Activated naive CD4-positive, alpha-beta T cell treated with Interleukin-2 at 50 U/mL for 16 hours (primary cell): ENCODE measurements around the gene KLHDC7B.

Source experiments
- DNase-seq: peaks from one replicate; pipeline ENCODE4 v3.0.0-alpha.2; 2020

Gene KLHDC7B

GRCh38 chr22:50599816-50600455, 54.2 kb downstream of the KLHDC7B start:
- DNase-seq, result peak; percentile 69

- peak; percentile 20 for DNase-seq
Measured at GRCh38 chr22:50600538-50600937, 54.8 kb downstream of the KLHDC7B start, which contains the start of gene MAPK8IP2. TSS of gene MAPK8IP2 (plus strand) at chr22:50600793. CDS start at chr22:50600819, 26 bp downstream.
